Stimulated activated naive CD8-positive, alpha-beta T cell treated with anti-CD3 and anti-CD28 coated beads, Interleukin-15, Interleukin-2, amounts not matched to agents 100 U/mL and 50 U/mL, for 24 hours (primary cell): ENCODE data around the gene PVR.
"Not testable (repeated sequence)": the region's sequence is repeated elsewhere in the genome, so short reads cannot be mapped to it uniquely, and the experiment has no call there.

Experiments used
- ATAC-seq: fragments of 150-1000 bp; cut with Tn5 transposase; one replicate; pipeline ENCODE4 v1.10.0; 2021
- DNase-seq: peaks from one replicate; pipeline ENCODE4 v3.0.0; 2021

PVR gene

DNA sequence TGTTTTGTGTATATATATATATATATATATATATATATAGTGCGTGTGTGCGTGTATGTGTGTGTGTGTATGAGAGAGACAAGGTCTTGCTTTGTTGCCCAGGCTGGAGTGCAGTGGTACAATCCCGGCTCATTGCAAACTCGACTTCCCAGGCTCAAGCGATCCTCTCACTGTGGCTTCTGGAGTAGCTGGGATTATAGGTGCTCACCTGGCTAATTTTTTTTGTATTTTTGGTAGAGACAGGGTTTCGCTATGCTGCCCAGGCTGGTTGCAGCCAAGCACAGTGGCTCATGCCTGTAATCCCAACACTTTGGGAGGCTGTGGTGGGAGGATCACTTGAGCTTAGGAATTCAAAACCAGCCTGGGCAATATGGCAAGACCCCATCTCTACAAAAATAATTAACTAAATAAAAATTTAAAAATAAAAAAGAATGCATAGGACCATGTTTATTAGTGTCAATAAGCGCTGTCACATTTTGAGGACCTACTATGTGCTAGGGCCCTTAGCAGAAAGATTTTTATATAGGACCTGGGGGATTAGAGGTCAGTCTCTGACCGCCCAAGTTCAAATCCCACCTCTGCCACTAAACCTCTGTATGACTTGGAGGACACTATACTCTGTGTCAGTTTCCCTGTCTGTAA lies 1.8 kb downstream of the PVR start:
- no peak for DNase-seq
- no peak for ATAC-seq

DNA sequence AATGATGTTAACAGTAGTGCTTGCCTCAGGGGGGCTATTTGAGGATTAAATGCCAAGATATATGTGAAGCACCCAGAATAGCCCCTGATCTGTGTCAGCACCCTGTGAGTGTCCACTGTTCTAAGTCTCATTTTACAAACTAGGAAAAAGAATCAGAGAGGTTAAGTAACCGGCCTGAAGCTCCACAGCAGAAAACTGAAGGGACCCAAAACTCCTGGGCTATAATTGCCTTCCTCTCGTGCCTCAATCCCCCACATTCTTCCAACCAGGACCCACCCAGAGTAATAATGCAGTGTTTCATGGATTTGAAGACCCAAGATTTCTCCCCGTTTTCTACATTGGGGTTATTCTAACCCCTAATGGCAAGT lies 2.3 kb downstream of the PVR start:
- no peak for ATAC-seq
- DNase-seq, result no peak

DNA sequence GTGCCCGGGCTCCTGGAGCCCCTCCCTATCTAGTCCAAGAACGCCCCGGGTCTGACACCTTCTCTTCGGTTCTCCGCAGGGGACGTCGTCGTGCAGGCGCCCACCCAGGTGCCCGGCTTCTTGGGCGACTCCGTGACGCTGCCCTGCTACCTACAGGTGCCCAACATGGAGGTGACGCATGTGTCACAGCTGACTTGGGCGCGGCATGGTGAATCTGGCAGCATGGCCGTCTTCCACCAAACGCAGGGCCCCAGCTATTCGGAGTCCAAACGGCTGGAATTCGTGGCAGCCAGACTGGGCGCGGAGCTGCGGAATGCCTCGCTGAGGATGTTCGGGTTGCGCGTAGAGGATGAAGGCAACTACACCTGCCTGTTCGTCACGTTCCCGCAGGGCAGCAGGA lies 3.4 kb downstream of the PVR start:
- no peak for ATAC-seq
- no peak for DNase-seq

DNA sequence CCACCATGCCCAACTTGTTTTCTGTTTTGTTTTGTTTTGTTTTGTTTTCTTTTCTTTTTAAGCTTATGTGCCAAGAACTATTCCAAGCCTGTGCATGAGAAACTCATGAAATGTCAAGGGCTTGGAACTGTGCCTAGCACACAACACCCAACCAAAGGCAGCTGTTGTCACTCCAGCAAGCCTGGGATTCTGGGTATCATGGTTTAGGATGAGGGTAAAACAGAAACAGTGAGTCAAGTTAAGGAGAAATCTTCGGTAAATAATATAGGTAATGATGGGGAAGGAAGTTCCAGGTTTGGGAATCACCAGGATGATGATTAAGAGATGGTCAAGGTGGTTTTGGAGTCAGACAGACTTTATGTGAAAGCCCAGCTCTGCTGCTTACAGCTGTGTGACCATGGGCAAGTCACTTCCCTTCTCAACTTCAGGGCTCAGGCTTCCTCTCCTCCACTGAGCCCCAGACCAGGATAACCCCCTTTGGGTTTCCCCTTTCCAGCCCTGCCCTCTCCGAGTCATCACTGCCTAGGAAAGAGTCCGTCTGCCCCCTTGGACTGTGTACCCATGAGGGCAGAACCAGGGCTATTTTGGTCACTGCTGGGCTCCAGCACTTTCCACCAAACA lies 5.0 kb downstream of the PVR start:
- ATAC-seq (no peak), DNase-seq (no peak)

DNA sequence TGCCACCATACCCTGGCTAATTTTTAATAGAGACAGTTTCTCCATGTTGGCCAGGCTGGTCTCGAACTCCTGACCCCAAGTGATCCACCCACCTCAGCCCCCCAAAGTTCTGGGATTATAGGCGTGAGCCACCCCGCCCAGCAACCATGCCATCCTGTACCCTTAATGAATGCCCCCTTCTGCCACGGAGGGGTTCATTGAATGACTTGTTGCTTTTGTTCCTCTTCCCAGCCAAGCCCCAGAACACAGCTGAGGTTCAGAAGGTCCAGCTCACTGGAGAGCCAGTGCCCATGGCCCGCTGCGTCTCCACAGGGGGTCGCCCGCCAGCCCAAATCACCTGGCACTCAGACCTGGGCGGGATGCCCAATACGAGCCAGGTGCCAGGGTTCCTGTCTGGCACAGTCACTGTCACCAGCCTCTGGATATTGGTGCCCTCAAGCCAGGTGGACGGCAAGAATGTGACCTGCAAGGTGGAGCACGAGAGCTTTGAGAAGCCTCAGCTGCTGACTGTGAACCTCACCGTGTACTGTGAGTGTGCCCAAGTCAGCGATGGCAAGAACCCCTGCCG lies 6.0 kb downstream of the PVR start:
- ATAC-seq (no peak), DNase-seq (no peak)

DNA sequence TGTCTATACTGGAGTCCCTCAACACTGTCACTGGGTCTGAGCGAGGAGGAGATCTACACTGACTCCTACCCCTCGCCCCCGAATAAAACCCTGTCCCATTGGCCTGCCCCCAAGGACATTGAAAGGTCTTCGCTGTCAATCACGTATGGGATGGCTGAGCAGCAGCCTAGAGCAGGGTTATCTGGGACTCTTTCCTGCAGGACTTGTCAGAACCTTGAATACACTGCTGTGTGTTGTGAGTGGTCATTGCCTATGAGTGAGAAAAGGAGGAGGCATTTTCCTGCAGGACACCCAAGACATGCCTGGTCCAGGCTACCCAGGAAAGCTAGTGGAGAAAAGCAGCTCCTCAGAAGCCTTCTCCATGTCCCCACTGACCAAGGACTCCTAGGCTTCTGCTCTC lies 9.6 kb downstream of the PVR start:
- ATAC-seq, result no peak
- DNase-seq, result no peak

DNA sequence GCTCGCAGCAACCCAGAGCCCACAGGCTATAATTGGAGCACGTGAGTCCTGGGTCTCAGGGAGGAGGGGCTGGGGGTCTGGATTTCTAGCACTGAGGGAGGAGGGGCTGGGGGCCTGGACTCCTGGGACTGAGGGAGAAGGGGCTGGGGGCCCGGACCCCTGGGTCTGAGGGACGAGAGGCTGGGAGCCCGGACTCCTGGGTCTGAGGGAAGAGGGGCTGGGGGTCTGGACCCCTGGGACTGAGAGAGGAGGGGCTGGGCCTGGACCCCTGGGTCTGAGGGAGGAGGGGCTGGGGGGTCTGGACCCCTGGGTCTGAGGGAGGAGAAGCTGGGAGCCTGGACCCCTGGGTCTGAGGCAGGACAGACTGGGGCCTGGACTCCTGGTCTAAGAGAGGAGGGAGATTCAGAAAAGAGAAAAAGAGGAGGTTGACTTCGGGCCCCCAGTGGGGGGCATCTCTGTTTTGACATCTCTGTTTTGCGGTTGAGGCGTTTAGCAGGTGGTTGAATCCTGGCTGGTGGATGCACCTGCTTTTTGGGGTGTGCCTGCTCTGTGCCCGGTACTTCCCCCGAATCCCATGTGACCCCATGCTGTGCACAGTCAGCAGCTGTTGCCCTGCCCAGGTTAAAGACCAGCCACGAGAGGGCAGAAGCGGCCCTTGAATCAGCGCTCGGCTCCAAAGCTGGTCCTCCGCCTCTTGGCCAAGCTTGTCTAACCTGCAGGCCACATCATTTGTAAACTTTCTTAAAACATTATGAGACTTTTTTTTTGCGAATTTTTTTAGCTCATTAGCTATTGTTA lies 10.5 kb downstream of the PVR start:
- ATAC-seq (peak; percentile 87), DNase-seq (peak; percentile 77)

DNA sequence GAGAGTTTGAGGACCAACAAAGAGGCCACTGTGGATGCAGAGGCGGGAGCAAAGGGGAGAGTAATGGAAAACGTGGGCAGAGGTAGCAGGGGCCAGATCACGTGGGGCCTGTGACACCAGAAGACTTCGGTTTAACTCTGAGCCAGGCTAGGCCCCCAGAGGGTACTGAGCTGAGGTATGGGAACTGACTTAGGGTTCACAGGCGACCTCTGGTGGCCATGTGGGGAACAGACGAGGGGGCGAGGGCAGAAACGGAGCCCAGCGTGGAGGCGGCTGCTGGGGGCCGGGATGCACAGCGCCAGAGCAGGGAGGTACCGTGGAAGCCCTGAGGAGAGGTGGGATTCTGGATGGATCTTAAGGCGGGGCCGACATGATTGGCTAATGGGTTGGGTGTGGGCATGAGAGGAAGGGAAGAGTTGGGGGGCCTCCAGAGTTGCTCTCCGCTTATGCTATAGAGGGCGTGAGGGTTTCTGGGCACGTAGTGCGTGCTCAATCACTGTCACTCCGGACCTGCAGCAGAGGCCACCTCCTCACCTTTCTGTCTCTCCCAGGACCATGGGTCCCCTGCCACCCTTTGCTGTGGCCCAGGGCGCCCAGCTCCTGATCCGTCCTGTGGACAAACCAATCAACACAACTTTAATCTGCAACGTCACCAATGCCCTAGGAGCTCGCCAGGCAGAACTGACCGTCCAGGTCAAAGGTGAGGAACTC lies 13.7 kb downstream of the PVR start:
- ATAC-seq (peak; percentile 71), DNase-seq (peak; percentile 78)

DNA sequence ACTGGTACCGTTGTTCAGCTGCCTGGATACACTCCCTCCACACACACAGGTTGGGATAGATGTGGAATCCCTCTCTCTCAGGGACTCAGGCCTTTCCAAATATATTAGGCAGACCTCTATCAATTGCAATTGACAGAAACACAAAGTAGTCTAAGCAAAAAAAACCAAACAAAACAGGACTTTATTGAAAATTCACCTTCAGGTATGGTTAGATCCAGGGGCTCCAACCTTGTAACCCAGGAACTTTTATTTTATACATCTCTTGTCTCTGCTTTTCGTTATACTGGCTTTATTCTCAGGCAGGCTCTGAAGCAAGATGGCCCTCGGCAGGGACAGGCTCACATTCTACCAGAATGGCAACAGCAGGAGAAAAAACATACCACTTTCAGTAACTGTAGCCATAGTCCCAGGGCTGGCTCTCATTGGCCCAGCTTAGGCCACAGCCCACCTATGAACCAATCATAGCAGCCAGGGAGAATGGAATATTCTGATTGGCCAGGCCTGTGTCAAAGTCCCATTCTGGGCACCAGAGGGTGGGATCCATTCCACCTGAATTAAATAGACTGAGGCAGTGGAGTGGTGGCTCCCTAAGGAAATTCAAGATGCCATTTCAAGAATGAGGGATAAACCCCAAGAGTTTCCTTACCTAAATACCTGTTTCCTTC lies 14.5 kb downstream of the PVR start:
- DNase-seq (no peak), ATAC-seq (no peak)

DNA sequence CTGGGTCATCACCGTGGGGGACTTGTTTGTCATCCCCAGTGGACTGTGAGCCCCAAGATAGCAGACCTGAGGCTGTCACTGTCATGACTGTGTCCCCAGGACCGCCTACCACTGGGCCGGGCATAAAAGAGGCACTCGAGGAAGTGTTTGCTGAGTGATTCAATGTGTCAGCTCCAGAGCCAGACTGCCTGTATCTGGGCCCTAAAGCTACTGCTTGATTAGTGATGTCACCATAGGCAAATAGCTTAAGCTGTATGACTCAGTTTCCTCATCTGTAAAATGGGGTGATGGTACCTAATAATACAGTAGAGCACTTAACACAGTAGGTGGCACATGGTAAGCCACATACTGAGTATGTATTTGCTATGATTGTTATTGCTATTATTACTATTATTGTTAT lies 16.4 kb downstream of the PVR start:
- ATAC-seq (no peak), DNase-seq (no peak)

DNA sequence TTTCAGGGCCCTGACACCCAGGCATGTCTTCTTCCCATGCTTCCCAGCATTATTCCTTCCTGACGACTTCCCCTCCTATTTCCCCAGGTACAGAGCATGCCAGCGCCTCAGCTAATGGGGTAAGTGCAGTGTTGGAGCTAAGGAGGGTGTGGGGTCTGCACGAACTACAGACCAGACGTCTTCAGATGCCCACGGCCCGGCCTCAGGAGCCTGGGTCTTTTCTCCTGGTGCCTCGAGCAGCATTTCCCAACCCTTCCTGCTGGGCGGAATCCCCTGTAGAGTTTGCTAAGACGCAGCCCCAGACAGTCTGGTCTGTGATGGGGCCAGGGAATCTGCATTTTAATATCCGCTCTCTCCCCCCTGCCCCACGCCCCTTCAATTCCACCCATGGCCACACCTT lies 17.5 kb downstream of the PVR start:
- no peak for ATAC-seq
- DNase-seq, result no peak

DNA sequence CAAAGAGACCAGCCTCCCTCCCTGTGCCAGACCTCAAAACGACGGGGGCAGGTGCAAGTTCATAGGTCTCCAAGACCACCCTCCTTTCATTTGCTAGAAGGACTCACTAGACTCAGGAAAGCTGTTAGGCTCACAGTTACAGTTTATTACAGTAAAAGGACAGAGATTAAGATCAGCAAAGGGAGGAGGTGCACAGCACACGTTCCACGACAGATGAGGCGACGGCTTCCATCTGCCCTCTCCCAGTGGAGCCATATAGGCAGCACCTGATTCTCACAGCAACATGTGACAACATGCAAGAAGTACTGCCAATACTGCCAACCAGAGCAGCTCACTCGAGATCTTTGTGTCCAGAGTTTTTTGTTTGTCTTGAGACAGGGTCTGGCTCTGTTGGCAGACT lies 18.2 kb downstream of the PVR start:
- ATAC-seq (no peak), DNase-seq (no peak)

DNA sequence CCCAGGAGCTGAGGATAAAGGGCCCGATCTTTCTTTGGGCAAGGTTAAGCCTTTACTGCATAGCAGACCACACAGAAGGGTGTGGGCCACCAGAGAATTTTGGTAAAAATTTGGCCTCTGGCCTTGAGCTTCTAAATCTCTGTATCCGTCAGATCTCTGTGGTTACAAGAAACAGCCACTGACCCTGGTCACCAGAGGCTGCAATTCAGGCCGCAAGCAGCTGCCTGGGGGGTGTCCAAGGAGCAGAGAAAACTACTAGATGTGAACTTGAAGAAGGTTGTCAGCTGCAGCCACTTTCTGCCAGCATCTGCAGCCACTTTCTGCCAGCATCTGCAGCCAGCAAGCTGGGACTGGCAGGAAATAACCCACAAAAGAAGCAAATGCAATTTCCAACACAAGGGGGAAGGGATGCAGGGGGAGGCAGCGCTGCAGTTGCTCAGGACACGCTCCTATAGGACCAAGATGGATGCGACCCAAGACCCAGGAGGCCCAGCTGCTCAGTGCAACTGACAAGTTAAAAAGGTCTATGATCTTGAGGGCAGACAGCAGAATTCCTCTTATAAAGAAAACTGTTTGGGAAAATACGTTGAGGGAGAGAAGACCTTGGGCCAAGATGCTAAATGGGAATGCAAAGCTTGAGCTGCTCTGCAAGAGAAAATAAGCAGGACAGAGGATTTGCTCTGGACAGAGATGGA lies 19.1 kb downstream of the PVR start:
- ATAC-seq (no peak), DNase-seq (no peak)

DNA sequence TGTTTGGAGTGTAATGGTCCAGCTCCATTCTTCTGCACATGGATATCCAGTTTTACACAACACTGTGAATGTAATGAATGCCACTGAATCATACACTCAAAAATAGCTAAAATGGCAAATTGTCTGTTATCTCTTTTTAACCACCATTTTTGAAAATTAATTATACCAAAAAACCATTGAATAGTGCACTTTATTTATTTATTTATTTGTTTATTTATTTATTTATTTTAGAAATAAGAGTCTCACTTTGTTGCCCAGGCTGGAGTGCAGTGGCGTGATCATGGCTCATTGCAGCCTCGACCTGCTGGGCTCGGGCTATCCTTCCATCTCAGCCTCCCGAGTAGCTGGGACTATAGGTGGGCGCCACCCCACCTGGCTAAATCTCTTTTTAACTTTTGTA lies 20.3 kb downstream of the PVR start:
- DNase-seq, result no peak
- ATAC-seq, result no peak

DNA sequence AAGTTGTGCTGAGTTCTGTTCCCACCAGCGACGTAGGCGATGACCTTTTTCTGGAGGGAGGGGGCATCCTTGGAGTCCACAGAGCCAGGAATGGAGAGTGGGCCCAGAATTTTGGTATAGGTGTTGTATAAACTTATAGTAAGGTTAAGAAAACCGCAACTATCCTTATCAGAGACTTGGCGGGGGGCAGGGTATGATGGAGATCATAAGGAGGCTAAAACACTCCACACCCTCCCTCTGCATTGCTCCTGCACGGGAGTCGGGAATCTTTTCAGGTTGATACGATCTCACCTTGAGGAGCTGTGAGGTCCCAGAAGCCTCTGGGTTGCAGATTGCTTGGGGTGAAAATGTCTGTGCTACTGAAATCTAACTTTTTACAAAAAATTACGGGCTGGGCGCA lies 21.3 kb downstream of the PVR start:
- no peak for ATAC-seq

DNA sequence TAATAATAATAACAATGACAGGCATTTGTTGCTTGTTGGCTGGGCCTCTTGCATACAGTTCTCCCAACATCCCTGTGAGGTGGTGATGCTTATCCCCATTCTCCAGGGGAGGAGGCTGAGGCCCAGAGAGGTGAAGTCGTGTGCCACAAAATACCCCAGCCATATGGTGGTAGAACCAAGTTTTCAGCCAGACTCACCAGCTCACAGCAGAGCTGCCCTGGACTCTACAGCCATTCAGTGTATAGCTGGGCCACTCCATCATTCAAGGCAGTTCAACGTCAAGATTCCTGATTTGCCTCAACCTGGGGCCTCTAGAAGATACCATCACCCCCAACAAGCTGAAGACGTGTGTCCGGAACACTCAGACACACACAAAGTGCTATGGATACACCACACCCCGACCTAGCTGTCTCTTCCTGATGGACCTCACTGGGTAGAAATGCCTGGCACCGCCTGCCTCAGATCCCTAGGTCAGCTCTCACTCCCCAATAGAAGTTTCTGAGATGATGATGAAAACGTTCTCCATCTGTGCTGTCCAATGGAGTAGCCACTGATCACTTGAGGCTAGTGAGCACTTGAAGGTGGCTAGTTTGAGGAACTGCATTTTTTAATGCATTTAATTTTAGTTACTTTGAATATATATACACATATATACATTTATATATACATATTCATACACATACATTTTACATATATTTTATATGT lies 23.3 kb downstream of the PVR start:
- peak; percentile 24 for ATAC-seq

More for the DNA sequence above, 21.3 kb downstream of the PVR start:
- DNase-seq, result no peak

DNA sequence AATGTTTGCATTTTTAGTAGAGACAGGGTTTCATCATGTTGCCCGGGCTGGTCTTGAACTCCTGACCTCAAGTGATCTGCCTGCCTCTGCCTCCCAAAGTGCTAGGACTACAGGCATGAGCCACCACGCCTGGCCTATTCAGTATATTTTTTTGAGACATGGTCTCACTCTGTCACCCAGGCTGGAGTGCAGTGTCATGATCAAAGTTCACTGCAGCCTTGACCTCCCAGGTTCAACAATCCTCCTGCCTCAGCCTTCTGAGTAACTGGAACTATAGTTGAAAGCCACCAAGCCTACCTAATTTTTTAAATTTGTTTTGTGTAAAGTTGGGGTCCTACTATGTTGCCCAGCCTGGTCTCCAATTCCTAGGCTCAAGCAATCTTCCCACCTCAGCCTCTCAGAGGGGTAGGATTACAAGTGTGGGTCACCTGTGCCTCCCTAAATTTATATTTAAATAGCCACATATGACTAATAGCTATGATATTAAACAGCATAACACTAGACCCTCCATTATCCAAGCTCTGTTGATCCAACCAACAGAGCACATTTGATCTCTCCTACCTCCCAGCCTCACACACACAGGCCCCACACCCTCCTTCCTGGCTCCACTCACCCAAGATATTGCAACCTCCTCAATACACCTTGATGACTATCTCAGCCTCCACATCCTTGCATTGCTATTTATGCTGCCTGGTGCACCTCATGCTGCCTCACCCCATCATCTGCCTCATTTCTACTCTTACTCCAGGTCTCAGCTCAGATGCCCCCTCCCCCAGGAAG lies 25.5 kb downstream of the PVR start:
- no peak for DNase-seq
- ATAC-seq, result no peak

More for the DNA sequence above, 23.3 kb downstream of the PVR start:
- no peak for DNase-seq

DNA sequence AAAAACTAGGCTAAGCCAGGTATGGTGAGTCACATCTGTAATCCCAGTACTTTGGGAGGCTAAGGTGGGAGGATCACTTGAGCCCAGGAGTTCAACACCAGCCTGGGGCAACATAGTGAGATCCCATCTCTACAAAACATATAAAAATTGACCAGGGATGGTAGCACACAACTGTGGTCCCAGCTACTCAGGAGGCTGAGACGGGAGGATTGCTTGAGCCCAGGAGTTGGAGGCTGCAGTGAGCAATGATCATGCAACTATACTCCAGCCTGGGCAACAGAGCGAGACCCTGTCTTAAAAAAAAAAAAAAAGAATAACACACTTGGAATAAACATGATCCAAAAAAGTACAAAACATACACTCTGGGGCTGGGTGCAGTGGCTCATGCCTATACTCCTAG lies 26.3 kb downstream of the PVR start:
- DNase-seq, ATAC-seq: not testable (repeated sequence)

DNA sequence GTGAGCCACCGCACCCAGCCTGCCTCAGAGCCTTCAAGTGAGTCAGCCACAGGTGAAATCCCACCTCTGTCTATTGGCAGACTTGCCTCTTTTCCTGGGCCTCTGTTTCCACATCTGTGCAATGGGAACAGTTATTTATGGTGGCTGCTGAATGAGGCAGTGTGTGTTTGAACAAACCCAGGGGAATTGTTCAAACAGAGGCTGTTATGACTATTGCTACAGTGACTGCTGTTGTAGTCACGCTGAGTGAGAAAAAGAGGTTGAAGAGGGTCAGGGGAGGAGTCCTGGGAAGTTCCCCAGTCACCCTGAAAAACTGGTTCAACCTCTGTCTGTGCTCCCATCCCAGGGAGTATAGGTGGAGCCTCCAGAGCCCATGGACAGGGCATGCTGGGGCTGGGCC lies 27.7 kb downstream of the PVR start, which contains the start of gene CEACAM19:
CEACAM19 (plus strand) TSS at position 83 of the 400 bp plus-strand sequence. CDS start 450 bp downstream, outside the sequence.
- ATAC-seq, result no peak
- no peak for DNase-seq

DNA sequence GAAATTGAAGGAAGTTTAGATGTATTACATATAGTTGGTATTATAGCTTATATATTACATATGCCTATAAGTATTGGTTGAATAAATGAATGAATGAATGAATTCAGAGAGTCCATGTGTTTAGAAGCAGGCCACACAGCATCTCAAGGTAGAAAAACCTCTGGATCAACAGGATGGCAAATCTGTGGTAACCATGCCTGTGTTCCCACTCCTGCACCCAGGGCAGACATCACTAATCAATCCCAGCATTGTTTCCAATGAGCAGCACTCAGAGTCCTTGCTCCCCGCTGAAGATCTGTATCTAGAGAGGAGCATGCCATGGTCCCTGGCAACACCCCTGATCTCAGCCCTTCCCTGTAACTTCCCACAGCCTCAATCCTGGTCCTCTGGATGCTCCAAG lies 28.5 kb downstream of the PVR start:
- ATAC-seq, result no peak

More for the DNA sequence above, 28.5 kb downstream of the PVR start:
- no peak for DNase-seq
